ENCODE results near the gene RAET1G.
"Not testable (repeated sequence)": the region's sequence is repeated elsewhere in the genome, so short reads cannot be mapped to it uniquely, and the experiment has no call there.

Gene RAET1G

DNA sequence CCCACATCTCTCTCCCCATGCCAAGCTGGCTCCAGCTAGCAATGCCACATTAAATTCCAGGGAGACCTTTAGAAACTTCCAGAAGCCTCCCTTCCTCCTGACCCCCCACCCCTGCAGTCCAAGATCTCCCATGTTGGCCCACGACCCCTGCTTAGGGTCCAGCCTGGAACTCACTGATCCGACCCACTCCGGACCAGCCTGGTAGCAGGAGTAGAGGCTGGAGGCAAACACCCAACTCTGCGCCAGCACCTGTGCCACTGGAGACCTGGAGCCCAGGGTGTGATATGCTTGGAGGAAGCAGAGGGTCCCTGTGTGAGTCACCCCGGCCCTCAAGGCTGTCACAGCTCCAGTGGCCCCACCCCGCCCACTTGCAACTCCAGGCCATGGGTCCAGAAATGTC is 37.6 kb upstream of the RAET1G start:
- H3K27ac Mint-ChIP-seq, result no peak overlapping the region
- no peak overlapping the region for H3K4me3 Mint-ChIP-seq
- no peaks in the 10 kb centered on the region for H3K9me3 Mint-ChIP-seq
- H3K36me3 Mint-ChIP-seq (ENCODE audit: low read depth), result peaks cover 3% of the 10 kb centered on the region
- peaks cover 23% of the 10 kb centered on the region for H3K4me1 Mint-ChIP-seq (ENCODE audit: low read depth)
- H3K27me3 Mint-ChIP-seq (ENCODE audit: low read depth), result peaks cover 84% of the 10 kb centered on the region

DNA sequence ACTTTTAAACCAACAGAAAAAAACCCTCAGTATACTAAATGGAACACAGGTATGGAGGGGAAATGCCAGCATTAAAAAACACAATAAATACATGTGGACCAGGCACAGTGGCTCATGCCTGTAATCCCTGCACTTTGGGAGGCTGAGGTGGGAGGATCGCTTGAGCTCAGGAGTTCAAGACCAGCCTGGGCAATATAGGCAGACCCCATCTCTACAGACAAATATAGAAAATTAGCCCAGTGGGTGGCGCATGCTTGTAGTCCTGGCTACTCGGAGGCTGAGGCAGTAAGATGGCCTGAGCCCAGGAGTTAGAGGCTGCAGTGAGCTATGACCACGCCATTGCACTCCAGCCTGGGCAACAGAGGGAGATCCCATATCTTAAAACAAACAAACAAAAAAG is 36.9 kb upstream of the RAET1G start:
- peaks cover 22% of the 10 kb centered on the region for H3K4me1 Mint-ChIP-seq (ENCODE audit: low read depth)

DNA sequence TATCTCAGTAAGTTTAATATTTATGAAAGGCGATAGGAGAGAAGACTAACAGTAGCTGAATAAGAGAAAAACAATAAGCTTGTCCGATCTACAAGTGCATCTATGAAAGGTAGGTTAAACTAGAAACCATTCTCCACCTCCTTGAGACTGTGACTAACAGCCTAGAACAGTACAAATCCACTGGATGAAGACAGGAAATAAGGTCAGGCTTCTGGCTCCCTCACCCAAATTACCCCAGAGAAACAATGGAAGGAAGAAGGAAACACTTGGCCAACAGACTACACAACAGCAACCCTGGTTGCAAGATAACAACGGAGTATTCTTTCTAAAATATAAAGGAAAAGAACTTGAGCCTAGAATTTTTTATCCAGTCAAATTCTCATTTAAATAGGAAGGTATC is 35.2 kb upstream of the RAET1G start:
- H3K27ac Mint-ChIP-seq; H3K36me3 Mint-ChIP-seq (ENCODE audit: low read depth); H3K4me3 Mint-ChIP-seq; H3K9me3 Mint-ChIP-seq: not testable (repeated sequence)
- Mint-ChIP-seq H3K4me1 (ENCODE audit: low read depth) (peaks cover 11% of the 10 kb centered on the region), H3K27me3 (ENCODE audit: low read depth) (peaks cover 74% of the 10 kb centered on the region)

More for the DNA sequence above, 36.9 kb upstream of the RAET1G start:
- H3K27ac Mint-ChIP-seq; H3K36me3 Mint-ChIP-seq (ENCODE audit: low read depth); H3K4me3 Mint-ChIP-seq; H3K9me3 Mint-ChIP-seq: not testable (repeated sequence)
- peaks cover 84% of the 10 kb centered on the region for H3K27me3 Mint-ChIP-seq (ENCODE audit: low read depth)

DNA sequence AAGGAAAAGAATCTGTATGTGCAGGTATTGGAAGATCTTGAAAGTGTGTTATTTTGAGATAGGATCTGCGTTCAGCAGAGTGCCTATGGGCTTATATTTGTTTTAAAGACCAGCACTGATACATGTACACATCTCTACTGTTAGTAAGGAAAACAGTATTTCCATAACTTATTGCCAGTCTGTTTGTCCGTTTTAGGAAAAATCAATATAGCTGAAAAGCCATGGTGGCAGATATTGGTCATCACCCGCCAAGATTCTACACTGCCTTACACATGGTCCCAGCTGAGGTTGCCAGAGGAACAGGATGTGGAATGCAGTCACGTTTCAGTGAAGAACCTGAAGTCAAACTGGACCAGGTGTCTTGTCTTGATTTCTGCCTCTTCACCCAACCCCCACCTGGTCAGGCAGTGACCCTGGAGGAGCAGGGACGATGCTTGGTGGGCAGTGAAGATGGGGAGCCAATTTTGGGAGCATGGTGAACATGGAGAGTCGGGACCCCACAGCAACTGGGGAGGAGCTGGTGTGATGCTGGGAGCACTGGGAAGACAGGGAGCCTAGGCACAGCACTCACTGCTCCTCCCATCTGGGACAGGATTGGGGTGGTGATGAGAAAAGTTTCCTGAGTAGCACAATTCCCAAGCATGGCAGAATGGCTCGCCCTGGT is 32.9 kb upstream of the RAET1G start:
- H3K27me3 Mint-ChIP-seq (ENCODE audit: low read depth), result peaks cover 84% of the 10 kb centered on the region
- not testable (repeated sequence) for H3K4me3 Mint-ChIP-seq; H3K4me1 Mint-ChIP-seq (ENCODE audit: low read depth); H3K9me3 Mint-ChIP-seq; H3K36me3 Mint-ChIP-seq (ENCODE audit: low read depth); H3K27ac Mint-ChIP-seq

DNA sequence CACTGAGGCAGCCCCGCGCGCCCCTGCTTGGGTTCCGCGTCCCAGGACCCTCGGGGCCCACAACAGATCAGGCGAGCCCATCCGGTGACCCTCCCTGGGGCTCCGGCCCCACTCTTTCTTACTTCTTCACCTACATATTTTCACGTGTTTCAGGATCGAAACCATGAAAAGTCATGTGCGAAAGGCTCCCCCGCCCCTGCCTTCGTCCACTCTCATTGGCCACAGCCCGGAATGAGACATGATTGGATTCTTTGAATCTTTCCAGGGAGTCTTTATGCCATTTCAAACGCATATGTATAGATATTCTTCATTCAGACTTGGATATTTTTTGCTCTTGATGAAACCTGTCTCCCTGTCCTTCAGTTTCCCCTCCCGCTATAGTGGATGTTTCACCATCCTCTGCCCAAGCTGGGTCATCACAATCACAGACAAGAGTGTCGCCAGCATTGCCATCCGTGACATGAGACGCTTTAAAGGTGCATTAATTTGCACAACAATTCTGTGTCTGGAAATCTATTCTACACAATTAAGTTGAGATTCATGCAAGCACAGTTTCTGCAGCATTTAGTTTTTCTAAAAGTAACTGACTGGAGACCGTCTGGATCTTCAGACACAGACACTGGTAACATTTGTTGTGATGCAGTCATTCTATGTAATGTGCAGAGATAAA is 32.2 kb upstream of the RAET1G start:
- not testable (repeated sequence) for H3K36me3 Mint-ChIP-seq (ENCODE audit: low read depth); H3K4me1 Mint-ChIP-seq (ENCODE audit: low read depth)
- H3K27me3 Mint-ChIP-seq (ENCODE audit: low read depth), result peaks cover 84% of the 10 kb centered on the region

DNA sequence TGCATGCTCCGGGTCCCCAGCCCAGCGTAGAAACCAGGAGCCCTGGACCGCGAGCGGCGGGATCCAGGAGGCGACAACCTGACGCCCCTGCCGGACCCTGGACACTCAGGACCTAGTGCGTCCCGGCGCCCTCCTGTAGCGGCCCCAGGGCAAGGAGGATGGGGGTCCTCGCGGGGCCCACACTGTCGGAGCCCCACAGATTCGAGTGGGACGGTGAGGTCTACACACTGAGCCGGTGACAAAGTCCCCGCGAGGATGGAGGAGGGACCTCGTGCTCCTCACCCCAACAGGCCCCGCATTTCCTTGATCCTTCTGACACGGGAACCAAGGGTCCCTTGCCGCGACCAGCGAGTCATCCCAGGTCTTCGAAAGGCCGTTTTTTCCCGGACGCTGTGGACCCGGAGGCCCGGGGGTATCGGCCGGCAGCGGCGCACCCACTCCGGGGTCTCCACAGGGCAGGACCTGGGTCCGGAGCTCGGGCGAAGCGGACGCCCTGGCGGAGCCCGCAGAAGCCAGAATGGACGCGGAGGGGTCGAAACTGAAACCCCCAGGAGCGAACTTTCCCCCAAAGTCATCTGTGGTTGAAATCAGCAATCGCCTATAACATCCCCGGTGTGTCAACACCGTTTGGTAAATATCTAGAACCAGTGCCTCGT is 31.5 kb upstream of the RAET1G start:
- not testable (repeated sequence) for H3K9me3 Mint-ChIP-seq; H3K27ac Mint-ChIP-seq; H3K4me1 Mint-ChIP-seq (ENCODE audit: low read depth); H3K4me3 Mint-ChIP-seq; H3K36me3 Mint-ChIP-seq (ENCODE audit: low read depth)
- peaks cover 84% of the 10 kb centered on the region for H3K27me3 Mint-ChIP-seq (ENCODE audit: low read depth)

More for the DNA sequence above, 32.2 kb upstream of the RAET1G start:
- not testable (repeated sequence) for H3K27ac Mint-ChIP-seq, H3K9me3 Mint-ChIP-seq, H3K4me3 Mint-ChIP-seq

DNA sequence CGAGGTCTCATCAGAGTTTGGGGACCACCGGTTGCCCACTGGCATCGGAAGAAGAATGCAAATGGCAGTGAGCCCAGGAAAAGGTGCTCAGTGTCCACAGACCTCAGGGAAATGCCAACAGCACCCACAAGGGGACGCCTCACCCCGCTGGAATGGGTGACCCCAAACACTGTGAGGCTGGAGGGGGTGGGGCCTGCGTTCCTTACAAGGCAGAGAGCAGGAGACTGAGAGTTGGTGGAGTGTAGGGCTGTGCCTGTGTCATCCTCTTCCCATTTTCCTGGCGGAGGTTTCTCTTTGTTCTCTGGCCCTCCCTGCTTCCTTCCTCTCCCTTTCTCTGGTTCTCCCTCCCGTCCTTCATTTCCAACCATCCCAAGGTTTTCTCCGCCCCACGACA is 31.0 kb upstream of the RAET1G start:
- peaks cover 84% of the 10 kb centered on the region for H3K27me3 Mint-ChIP-seq (ENCODE audit: low read depth)
- not testable (repeated sequence) for H3K9me3 Mint-ChIP-seq; H3K27ac Mint-ChIP-seq; H3K36me3 Mint-ChIP-seq (ENCODE audit: low read depth); H3K4me3 Mint-ChIP-seq; H3K4me1 Mint-ChIP-seq (ENCODE audit: low read depth)

DNA sequence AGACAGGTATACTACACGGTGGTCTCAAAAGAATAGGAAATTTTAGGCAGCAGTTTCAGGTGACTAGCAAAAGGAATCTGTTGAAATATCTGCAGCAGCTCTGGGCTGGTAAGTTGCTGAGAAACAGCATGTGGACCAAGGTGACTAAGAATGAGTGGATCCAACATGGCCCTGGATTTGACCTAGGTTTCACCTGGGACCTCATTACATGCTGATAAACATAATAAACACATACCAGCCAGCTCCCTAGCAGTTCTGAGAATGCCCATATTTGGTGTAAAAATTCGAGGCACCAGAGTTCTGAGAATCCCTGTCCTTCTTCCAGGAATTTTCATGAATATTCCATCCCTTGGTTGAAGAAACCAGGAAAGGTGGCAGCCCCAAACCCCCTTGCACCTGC is 30.5 kb upstream of the RAET1G start:
- not testable (repeated sequence) for H3K4me1 Mint-ChIP-seq (ENCODE audit: low read depth); H3K36me3 Mint-ChIP-seq (ENCODE audit: low read depth); H3K9me3 Mint-ChIP-seq; H3K4me3 Mint-ChIP-seq; H3K27ac Mint-ChIP-seq
- H3K27me3 Mint-ChIP-seq (ENCODE audit: low read depth), result peaks cover 82% of the 10 kb centered on the region

DNA sequence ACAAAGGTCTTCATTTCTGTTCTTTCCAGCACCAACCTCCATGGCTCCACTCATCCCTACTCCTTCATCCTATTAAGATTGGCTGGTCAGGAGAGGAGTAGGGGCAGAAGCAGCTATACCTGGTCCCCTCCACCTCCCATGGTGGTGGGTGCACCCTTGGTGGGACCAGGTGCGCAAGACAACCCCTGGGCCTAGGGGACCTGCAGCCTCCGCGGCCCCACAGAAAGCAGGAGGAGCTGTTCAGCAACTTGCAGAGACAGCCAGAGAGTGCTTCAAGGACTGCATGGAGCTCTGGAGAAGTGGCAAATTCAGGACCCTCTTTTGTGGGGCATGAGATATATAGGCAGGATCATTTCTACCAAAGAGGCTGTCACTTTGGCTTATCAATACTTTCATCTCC is 28.7 kb upstream of the RAET1G start:
- no peaks in the 10 kb centered on the region for H3K36me3 Mint-ChIP-seq (ENCODE audit: low read depth)
- H3K4me3 Mint-ChIP-seq, result no peak overlapping the region
- peaks cover 6% of the 10 kb centered on the region for H3K4me1 Mint-ChIP-seq (ENCODE audit: low read depth)
- no peak overlapping the region for H3K27ac Mint-ChIP-seq
- H3K9me3 Mint-ChIP-seq, result no peaks in the 10 kb centered on the region
- H3K27me3 Mint-ChIP-seq (ENCODE audit: low read depth), result peaks cover 80% of the 10 kb centered on the region

DNA sequence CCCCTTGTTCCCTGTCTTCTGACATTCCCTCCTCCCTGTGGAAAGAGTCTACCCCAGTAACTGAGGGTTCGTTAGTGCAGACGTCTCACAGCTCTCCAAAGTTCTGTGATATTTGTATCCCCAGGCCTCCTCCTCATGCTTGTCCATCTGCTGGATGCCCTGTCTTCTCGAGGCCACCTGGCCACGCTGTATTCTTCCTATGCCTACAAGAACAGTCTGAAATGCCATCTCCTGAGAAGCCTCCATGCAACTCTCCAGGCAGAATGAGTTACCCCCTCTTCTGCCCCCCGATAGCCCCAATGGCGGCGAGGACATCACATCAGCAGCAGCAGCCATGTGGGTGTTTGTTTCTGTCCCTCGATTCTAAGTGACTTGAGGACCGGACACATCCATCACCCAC is 28.2 kb upstream of the RAET1G start:
- Mint-ChIP-seq H3K9me3 (no peaks in the 10 kb centered on the region), H3K4me1 (ENCODE audit: low read depth) (peaks cover 6% of the 10 kb centered on the region), H3K27me3 (ENCODE audit: low read depth) (peaks cover 83% of the 10 kb centered on the region), H3K27ac (no peak overlapping the region), H3K4me3 (no peak overlapping the region), H3K36me3 (ENCODE audit: low read depth) (no peaks in the 10 kb centered on the region)

DNA sequence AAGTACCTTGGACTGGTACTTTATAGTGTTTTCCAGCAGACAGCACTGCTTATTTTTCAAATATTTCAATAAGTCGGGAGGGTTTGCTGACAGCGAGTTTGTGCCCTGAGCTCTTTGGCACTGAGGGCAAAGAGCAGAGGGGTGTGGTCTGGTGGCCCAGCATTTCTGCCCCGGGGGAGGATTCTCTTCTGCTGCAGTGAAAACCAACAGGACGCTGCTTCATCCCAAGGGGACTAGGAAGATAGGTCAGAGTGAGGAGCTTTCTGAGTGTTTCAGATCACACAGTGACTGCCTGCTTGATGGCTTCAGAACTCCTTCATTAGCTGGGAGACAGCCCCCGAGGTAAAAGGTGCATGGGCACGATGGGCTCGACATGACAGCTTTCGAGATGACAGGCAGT is 27.5 kb upstream of the RAET1G start:
- Mint-ChIP-seq H3K36me3 (ENCODE audit: low read depth) (no peaks in the 10 kb centered on the region), H3K4me1 (ENCODE audit: low read depth) (peaks cover 5% of the 10 kb centered on the region), H3K9me3 (no peaks in the 10 kb centered on the region), H3K4me3 (no peak overlapping the region), H3K27me3 (ENCODE audit: low read depth) (peaks cover 77% of the 10 kb centered on the region), H3K27ac (no peak overlapping the region)

DNA sequence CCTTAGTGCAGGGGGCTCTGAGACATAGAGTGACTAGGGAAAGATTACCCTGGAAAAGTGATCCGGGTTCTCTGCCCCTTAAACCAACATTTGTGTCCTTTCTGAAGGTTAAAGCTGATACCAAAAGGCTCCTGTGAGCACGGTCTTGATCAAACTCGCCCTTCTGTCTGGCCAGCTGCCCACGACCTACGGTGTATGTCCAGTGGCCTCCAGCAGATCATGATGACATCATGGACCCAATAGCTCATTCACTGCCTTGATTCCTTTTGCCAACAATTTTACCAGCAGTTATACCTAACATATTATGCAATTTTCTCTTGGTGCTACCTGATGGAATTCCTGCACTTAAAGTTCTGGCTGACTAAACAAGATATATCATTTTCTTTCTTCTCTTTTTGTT is 25.7 kb upstream of the RAET1G start:
- no peaks in the 10 kb centered on the region for H3K36me3 Mint-ChIP-seq (ENCODE audit: low read depth)
- H3K4me1 Mint-ChIP-seq (ENCODE audit: low read depth), result no peaks in the 10 kb centered on the region
- H3K9me3 Mint-ChIP-seq, result no peaks in the 10 kb centered on the region
- H3K4me3 Mint-ChIP-seq, result no peak overlapping the region
- peaks cover 77% of the 10 kb centered on the region for H3K27me3 Mint-ChIP-seq (ENCODE audit: low read depth)
- no peak overlapping the region for H3K27ac Mint-ChIP-seq

DNA sequence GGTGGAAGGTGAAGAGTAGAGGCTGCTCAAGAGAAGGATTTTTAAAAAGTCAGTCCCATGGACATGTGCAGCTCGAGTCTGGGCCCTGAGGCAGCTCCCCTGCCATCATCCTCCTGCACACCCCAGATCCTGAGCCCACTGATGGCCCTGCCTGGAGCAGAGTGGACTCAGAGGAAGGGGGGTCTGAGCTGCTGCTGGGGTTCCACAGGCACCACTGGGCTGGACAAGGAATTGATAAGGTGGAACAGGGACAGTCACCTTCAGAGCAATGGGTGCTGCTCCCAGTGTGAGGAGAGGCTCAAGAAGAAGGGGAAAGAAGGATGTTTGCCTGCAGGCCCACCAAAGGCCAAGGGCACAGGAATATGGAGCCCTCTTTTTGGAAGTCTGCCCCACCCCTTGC is 25.1 kb upstream of the RAET1G start:
- H3K4me3 Mint-ChIP-seq, result no peak overlapping the region
- H3K27me3 Mint-ChIP-seq (ENCODE audit: low read depth), result peaks cover 77% of the 10 kb centered on the region
- no peak overlapping the region for H3K27ac Mint-ChIP-seq
- H3K4me1 Mint-ChIP-seq (ENCODE audit: low read depth), result no peaks in the 10 kb centered on the region
- H3K36me3 Mint-ChIP-seq (ENCODE audit: low read depth), result no peaks in the 10 kb centered on the region
- H3K9me3 Mint-ChIP-seq, result no peaks in the 10 kb centered on the region

DNA sequence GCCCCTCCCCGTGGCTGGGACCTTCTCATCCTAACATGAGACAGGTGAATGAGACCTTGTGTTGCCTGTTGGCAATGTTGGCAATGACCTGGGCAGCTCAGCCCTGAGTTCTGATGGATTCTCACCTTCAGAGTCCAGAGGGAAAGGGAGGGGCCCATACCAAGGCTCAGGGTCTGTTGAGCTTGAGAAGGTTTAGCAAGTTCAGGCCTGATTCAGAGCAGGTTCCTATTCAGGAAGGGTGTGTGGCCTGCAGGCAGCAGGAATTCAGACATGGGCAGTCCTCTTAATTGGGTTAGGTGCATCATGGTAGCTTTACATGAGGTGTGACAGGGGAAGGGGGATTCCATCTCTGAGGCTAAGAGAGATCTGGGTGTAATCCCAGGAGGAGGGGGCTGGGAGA is 24.6 kb upstream of the RAET1G start:
- H3K9me3 Mint-ChIP-seq; H3K4me3 Mint-ChIP-seq; H3K27ac Mint-ChIP-seq; H3K36me3 Mint-ChIP-seq (ENCODE audit: low read depth); H3K4me1 Mint-ChIP-seq (ENCODE audit: low read depth): not testable (repeated sequence)
- peaks cover 77% of the 10 kb centered on the region for H3K27me3 Mint-ChIP-seq (ENCODE audit: low read depth)

DNA sequence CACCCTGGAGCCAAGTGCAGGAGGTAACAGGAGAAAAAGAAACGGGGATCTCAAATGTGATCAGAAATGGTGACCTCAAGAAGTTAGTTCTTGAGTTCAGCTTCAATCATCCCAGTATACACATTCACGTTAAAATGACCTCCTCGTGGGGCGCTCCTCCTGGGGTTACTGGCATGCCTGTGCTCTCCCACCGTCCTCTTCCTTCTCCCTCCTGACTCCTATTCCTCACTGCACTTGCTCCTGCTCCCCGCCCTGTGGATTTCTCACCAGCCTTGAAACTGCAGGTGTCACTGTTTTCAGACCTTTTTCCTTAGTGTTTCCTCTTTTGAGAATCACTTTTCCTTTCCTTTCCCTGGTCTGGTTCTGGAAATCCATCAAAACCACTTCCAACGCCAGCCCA is 23.7 kb upstream of the RAET1G start:
- not testable (repeated sequence) for H3K4me1 Mint-ChIP-seq (ENCODE audit: low read depth); H3K27ac Mint-ChIP-seq; H3K4me3 Mint-ChIP-seq; H3K9me3 Mint-ChIP-seq; H3K36me3 Mint-ChIP-seq (ENCODE audit: low read depth)
- H3K27me3 Mint-ChIP-seq (ENCODE audit: low read depth), result peaks cover 76% of the 10 kb centered on the region
